Epithelial cell of esophagus (primary cell): ENCODE measurements around the gene CACNA1B.

ENCODE experiments used
- DNase-seq: peaks from one replicate; pipeline ENCODE4 v3.0.0; 2010; ENCODE audit warnings: low read depth
- H3K4me3 ChIP-seq: 2 replicates; pipeline ENCODE4 v1.5.1; 2011; ENCODE audit warnings: mild to moderate bottlenecking, low read length, control low read depth
- CTCF ChIP-seq: IDR thresholded peaks from 2 replicates; pipeline ENCODE4 v1.5.1; 2011; ENCODE audit warnings: low read depth, mild to moderate bottlenecking, low read length, control low read depth, inconsistent platforms; ENCODE audit not compliant: insufficient read depth; ENCODE audit errors: missing control alignments

CACNA1B gene

GRCh38 chr9:137987244-137988030 is 109.9 kb downstream of the CACNA1B start:
- no peak overlapping the region for H3K4me3 ChIP-seq
- no peak for TF ChIP-seq CTCF
- DNase-seq = no peak

GRCh38 chr9:137988051-137988450 is 110.5 kb downstream of the CACNA1B start:
- no peak overlapping the region for H3K4me3 ChIP-seq
- DNase-seq = no peak
- no peak for TF ChIP-seq CTCF

- H3K4me3 ChIP-seq = no peak overlapping the region
- TF ChIP-seq CTCF = no peak
- no peak for DNase-seq
Measured at GRCh38 chr9:137988701-137989100, 111.1 kb downstream of the CACNA1B start.

- no peak for TF ChIP-seq CTCF
- no peak for DNase-seq
- no peak overlapping the region for H3K4me3 ChIP-seq
Measured at GRCh38 chr9:137989156-137989555, 111.6 kb downstream of the CACNA1B start.

GRCh38 chr9:137989999-137990715 is 112.6 kb downstream of the CACNA1B start:
- DNase-seq = no peak
- no peak overlapping the region for H3K4me3 ChIP-seq
- TF ChIP-seq CTCF = no peak

- TF ChIP-seq CTCF = no peak
- H3K4me3 ChIP-seq = no peak overlapping the region
- DNase-seq = no peak
Measured at GRCh38 chr9:138003485-138004190, 126.1 kb downstream of the CACNA1B start.
